Measurements from ENCODE around the gene DNAJA4.

DNA sequence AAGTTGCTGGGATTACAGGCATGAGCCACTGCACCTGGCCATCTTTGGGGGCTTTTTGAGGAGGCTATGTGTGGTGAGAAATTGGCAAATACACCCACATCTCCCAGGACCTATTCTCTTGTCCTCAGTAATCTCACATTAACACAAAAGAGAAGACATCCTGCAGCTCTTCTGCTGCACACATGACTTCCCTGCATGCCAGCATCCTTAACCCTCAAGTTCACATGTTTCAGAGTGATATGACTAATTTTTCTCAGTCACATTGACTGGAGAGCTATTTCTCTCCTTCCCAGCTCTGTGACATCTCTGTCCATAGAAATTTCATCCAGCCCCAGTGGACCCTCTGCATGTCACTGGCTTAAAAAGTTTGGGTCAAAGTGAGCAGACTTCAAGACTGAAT, 37.0 kb downstream of the DNAJA4 start:
- TF ChIP-seq ZNF197 (CRISPR knock-in tag; IDR thresholded peaks at IDR 0.05; ENCODE audit: low read depth) (no peak), FOXK1 (CRISPR knock-in tag; IDR thresholded peaks at IDR 0.05; ENCODE audit: borderline replicate concordance) (no peak), ZNF354B (CRISPR knock-in tag; IDR thresholded peaks at IDR 0.05) (no peak), TCF3 (CRISPR knock-in tag; IDR thresholded peaks at IDR 0.05) (no peak), PTBP1 (IDR thresholded peaks at IDR 0.05; ENCODE audit: low read depth, low read length) (no peak), CBX3 (IDR thresholded peaks at IDR 0.05; ENCODE audit: borderline replicate concordance in 1 of 2, low read length in 2 of 2) (no peak), SMC3 (conservative IDR thresholded peaks at IDR 0.05; ENCODE audit: insufficient read depth, low read depth, low read length) (no peak)
- TF ChIP-seq, protein P1, sequence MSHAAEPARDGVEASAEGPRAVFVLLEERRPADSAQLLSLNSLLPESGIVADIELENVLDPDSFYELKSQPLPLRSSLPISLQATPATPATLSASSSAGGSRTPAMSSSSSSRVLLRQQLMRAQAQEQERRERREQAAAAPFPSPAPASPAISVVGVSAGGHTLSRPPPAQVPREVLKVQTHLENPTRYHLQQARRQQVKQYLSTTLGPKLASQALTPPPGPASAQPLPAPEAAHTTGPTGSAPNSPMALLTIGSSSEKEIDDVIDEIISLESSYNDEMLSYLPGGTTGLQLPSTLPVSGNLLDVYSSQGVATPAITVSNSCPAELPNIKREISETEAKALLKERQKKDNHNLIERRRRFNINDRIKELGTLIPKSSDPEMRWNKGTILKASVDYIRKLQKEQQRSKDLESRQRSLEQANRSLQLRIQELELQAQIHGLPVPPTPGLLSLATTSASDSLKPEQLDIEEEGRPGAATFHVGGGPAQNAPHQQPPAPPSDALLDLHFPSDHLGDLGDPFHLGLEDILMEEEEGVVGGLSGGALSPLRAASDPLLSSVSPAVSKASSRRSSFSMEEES (CRISPR knock-in tag; IDR thresholded peaks at IDR 0.05) = no peak
- TF ChIP-seq, protein P2, sequence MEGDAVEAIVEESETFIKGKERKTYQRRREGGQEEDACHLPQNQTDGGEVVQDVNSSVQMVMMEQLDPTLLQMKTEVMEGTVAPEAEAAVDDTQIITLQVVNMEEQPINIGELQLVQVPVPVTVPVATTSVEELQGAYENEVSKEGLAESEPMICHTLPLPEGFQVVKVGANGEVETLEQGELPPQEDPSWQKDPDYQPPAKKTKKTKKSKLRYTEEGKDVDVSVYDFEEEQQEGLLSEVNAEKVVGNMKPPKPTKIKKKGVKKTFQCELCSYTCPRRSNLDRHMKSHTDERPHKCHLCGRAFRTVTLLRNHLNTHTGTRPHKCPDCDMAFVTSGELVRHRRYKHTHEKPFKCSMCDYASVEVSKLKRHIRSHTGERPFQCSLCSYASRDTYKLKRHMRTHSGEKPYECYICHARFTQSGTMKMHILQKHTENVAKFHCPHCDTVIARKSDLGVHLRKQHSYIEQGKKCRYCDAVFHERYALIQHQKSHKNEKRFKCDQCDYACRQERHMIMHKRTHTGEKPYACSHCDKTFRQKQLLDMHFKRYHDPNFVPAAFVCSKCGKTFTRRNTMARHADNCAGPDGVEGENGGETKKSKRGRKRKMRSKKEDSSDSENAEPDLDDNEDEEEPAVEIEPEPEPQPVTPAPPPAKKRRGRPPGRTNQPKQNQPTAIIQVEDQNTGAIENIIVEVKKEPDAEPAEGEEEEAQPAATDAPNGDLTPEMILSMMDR (IDR thresholded peaks at IDR 0.05 in 2 of 3, conservative IDR thresholded peaks at IDR 0.05 in 1 of 3; ENCODE audit: insufficient read depth in 2 of 3, low read depth in 1 of 3, low read length in 3 of 3) = no peak
- TF ChIP-seq, protein P3, sequence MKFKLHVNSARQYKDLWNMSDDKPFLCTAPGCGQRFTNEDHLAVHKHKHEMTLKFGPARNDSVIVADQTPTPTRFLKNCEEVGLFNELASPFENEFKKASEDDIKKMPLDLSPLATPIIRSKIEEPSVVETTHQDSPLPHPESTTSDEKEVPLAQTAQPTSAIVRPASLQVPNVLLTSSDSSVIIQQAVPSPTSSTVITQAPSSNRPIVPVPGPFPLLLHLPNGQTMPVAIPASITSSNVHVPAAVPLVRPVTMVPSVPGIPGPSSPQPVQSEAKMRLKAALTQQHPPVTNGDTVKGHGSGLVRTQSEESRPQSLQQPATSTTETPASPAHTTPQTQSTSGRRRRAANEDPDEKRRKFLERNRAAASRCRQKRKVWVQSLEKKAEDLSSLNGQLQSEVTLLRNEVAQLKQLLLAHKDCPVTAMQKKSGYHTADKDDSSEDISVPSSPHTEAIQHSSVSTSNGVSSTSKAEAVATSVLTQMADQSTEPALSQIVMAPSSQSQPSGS (CRISPR knock-in tag; IDR thresholded peaks at IDR 0.05) = no peak
- TF ChIP-seq, protein P4, sequence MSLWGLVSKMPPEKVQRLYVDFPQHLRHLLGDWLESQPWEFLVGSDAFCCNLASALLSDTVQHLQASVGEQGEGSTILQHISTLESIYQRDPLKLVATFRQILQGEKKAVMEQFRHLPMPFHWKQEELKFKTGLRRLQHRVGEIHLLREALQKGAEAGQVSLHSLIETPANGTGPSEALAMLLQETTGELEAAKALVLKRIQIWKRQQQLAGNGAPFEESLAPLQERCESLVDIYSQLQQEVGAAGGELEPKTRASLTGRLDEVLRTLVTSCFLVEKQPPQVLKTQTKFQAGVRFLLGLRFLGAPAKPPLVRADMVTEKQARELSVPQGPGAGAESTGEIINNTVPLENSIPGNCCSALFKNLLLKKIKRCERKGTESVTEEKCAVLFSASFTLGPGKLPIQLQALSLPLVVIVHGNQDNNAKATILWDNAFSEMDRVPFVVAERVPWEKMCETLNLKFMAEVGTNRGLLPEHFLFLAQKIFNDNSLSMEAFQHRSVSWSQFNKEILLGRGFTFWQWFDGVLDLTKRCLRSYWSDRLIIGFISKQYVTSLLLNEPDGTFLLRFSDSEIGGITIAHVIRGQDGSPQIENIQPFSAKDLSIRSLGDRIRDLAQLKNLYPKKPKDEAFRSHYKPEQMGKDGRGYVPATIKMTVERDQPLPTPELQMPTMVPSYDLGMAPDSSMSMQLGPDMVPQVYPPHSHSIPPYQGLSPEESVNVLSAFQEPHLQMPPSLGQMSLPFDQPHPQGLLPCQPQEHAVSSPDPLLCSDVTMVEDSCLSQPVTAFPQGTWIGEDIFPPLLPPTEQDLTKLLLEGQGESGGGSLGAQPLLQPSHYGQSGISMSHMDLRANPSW (CRISPR knock-in tag; IDR thresholded peaks at IDR 0.05) = no peak
- TF ChIP-seq, protein P5, sequence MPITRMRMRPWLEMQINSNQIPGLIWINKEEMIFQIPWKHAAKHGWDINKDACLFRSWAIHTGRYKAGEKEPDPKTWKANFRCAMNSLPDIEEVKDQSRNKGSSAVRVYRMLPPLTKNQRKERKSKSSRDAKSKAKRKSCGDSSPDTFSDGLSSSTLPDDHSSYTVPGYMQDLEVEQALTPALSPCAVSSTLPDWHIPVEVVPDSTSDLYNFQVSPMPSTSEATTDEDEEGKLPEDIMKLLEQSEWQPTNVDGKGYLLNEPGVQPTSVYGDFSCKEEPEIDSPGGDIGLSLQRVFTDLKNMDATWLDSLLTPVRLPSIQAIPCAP (CRISPR knock-in tag; IDR thresholded peaks at IDR 0.05; ENCODE audit: borderline replicate concordance) = no peak
- TF ChIP-seq, protein P6, sequence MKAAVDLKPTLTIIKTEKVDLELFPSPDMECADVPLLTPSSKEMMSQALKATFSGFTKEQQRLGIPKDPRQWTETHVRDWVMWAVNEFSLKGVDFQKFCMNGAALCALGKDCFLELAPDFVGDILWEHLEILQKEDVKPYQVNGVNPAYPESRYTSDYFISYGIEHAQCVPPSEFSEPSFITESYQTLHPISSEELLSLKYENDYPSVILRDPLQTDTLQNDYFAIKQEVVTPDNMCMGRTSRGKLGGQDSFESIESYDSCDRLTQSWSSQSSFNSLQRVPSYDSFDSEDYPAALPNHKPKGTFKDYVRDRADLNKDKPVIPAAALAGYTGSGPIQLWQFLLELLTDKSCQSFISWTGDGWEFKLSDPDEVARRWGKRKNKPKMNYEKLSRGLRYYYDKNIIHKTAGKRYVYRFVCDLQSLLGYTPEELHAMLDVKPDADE (conservative IDR thresholded peaks at IDR 0.05; ENCODE audit: control insufficient read depth, low read depth, low read length) = no peak

Data from K562 (cell line).